ENCODE results near the gene CEBPZ. TPM values are rescaled to one million over a fixed set of nuclear protein-coding genes. Genes with fewer than 3 reads are reported as not detected.

Gene CEBPZ
- total and polyA plus RNA-seq, 2 donors (not counting 1 experiment from before 2014, with no cell fraction given) = 5.3 to 56.5 TPM

GRCh38 chr2:37244017-37244416 lies 12.6 kb upstream of the CEBPZ start:
- POLR2A ChIA-PET = no interaction called here
- Mint-ChIP-seq H3K27me3 (no peaks in the 10 kb centered on the region), H3K4me3 (no peak overlapping the region), H3K27ac (peak overlapping the region; percentile 15), H3K9me3 (ENCODE audit: insufficient read depth) (no peaks in the 10 kb centered on the region), H3K4me1 (peaks cover 2% of the 10 kb centered on the region)
- no peak for ATAC-seq (ENCODE audit: low read depth)
- Histone ChIP-seq H3K9me3 (ENCODE audit: control extremely low read depth in 1 of 3, control insufficient read depth in 2 of 3, insufficient read depth in 1 of 3, low read length in 2 of 3) (no peaks in the 10 kb centered on the region), H3K36me3 (replicated peaks in 1 of 2; ENCODE audit: control extremely low read depth in 1 of 2, control insufficient read depth in 1 of 2, extremely low read depth in 1 of 2, insufficient read depth in 2 of 2, low read length in 1 of 2) (peaks cover 25 to 67% of the 10 kb centered on the region in 2 experiments), H4K20me1 (ENCODE audit: control insufficient read depth, insufficient read depth, low read length, poor library complexity, severe bottlenecking) (no peaks in the 10 kb centered on the region), H2AFZ (ENCODE audit: insufficient read depth, low read depth, low read length, poor library complexity, severe bottlenecking) (no peak overlapping the region), H3K4me2 (replicated peaks; ENCODE audit: low read depth, low read length, poor library complexity, severe bottlenecking) (no peak overlapping the region), H3K4me3 (ENCODE audit: control extremely low read depth in 1 of 5, extremely low read depth in 1 of 5, insufficient read depth in 1 of 5, low read depth in 2 of 5, low read length in 4 of 5) (no peak overlapping the region), H3K27ac (ENCODE audit: low read length in 2 of 2) (no peak overlapping the region), H3K4me1 (ENCODE audit: control insufficient read depth in 2 of 2, insufficient read depth in 2 of 2, low read length in 2 of 2) (no peaks in the 10 kb centered on the region), H3K79me2 (ENCODE audit: control insufficient read depth, insufficient read depth, low read length) (no peaks in the 10 kb centered on the region), H3K9ac (ENCODE audit: low read length) (no peak overlapping the region), H3K27me3 (replicated peaks in 1 of 4; ENCODE audit: control extremely low read depth in 1 of 4, control insufficient read depth in 3 of 4, insufficient read depth in 4 of 4, low read length in 3 of 4) (no peaks in the 10 kb centered on the region)
- TF ChIP-seq EZH2 (IDR thresholded peaks at IDR 0.05; ENCODE audit: borderline replicate concordance, insufficient read depth, low read depth, low read length, poor library complexity, severe bottlenecking) (no peak), CTCF (IDR thresholded peaks at IDR 0.05) (no peak)
- CTCF ChIA-PET = interaction anchor here (1.3 kb wide), 1 partner anchor 12 kb away, joined by 3 read pairs; the partner anchor contains the start of genes CEBPZ and NDUFAF7
- WGBS (ENCODE audit: insufficient coverage) = 100% methylated on average over 1 of the region's 4 CpGs
- intact Hi-C loops (cut with micrococcal nuclease) = loop anchor here (5.0 kb wide), 1 partner anchor 38 kb away; no protein-coding TSS in a partner anchor
- DNase-seq = no peak

- intact Hi-C loops (cut with micrococcal nuclease) = loop anchor here (5.0 kb wide), 1 partner anchor 39 kb away; no protein-coding TSS in a partner anchor
- POLR2A ChIA-PET = no interaction called here
- DNase-seq (no peak), ATAC-seq (ENCODE audit: low read depth) (no peak)
- Mint-ChIP-seq H3K4me3 (no peak overlapping the region), H3K27ac (peak overlapping the region; percentile 41), H3K9me3 (ENCODE audit: insufficient read depth) (no peaks in the 10 kb centered on the region), H3K4me1 (peaks cover 2% of the 10 kb centered on the region), H3K27me3 (no peaks in the 10 kb centered on the region)
- H3K9me3 ChIP-seq (ENCODE audit: control extremely low read depth in 1 of 3, control insufficient read depth in 2 of 3, insufficient read depth in 1 of 3, low read length in 2 of 3) = no peaks in the 10 kb centered on the region
- CTCF ChIA-PET = interaction anchor here (0.7 kb wide), 1 partner anchor 633 kb away, joined by 3 read pairs; no protein-coding TSS in a partner anchor
- no peaks in the 10 kb centered on the region for H4K20me1 ChIP-seq (ENCODE audit: control insufficient read depth, insufficient read depth, low read length, poor library complexity, severe bottlenecking)
- no peak overlapping the region for H3K4me3 ChIP-seq (ENCODE audit: control extremely low read depth in 1 of 5, extremely low read depth in 1 of 5, insufficient read depth in 1 of 5, low read depth in 2 of 5, low read length in 4 of 5)
- H3K79me2 ChIP-seq (ENCODE audit: control insufficient read depth, insufficient read depth, low read length) = no peaks in the 10 kb centered on the region
- H3K27ac ChIP-seq (ENCODE audit: low read length in 2 of 2) = no peak overlapping the region
- no peaks in the 10 kb centered on the region for H3K4me1 ChIP-seq (ENCODE audit: control insufficient read depth in 2 of 2, insufficient read depth in 2 of 2, low read length in 2 of 2)
- WGBS (ENCODE audit: insufficient coverage) = no CpG with 5 or more reads among the region's 4 CpGs
- no peaks in the 10 kb centered on the region for H3K27me3 ChIP-seq (replicated peaks in 1 of 4; ENCODE audit: control extremely low read depth in 1 of 4, control insufficient read depth in 3 of 4, insufficient read depth in 4 of 4, low read length in 3 of 4)
- no peak overlapping the region for H3K9ac ChIP-seq (ENCODE audit: low read length)
- H3K4me2 ChIP-seq (replicated peaks; ENCODE audit: low read depth, low read length, poor library complexity, severe bottlenecking) = no peak overlapping the region
- TF ChIP-seq CTCF (IDR thresholded peaks at IDR 0.05) (no peak), EZH2 (IDR thresholded peaks at IDR 0.05; ENCODE audit: borderline replicate concordance, insufficient read depth, low read depth, low read length, poor library complexity, severe bottlenecking) (no peak)
- no peak overlapping the region for H2AFZ ChIP-seq (ENCODE audit: insufficient read depth, low read depth, low read length, poor library complexity, severe bottlenecking)
- H3K36me3 ChIP-seq (replicated peaks in 1 of 2; ENCODE audit: control extremely low read depth in 1 of 2, control insufficient read depth in 1 of 2, extremely low read depth in 1 of 2, insufficient read depth in 2 of 2, low read length in 1 of 2) = peaks cover 25 to 66% of the 10 kb centered on the region in 2 experiments
Observed at GRCh38 chr2:37243435-37243834, 12.0 kb upstream of the CEBPZ start.
